OCI-LY3 (cell line): ENCODE measurements around the gene NR4A1.

Experiments
- H2AFZ ChIP-seq: fragments of 200-600, 300-600 bp; shearing (Covaris generic); 2 replicates; pipeline ENCODE4 v1.6.0; 2014; ENCODE audit warnings: antibody characterized with exemption, low read depth, low read length
- H3K27ac ChIP-seq: fragments of 200-600, 300-600 bp; sonication (generic); 2 replicates; pipeline ENCODE4 v1.5.1; 2014; ENCODE audit warnings: mild to moderate bottlenecking, low read length, moderate library complexity, mixed read lengths
- H3K27me3 ChIP-seq: fragments of 200-600, 300-600 bp; sonication (generic); 2 replicates; pipeline ENCODE4 v1.6.1; 2014; ENCODE audit warnings: low read depth, low read length, mixed read lengths
- H3K36me3 ChIP-seq: fragments of 200-600, 300-600 bp; sonication (generic); replicated peaks from 2 replicates; pipeline ENCODE3; 2014; ENCODE audit warnings: low read depth, low read length, mixed read lengths
- H3K4me1 ChIP-seq: fragments of 300-600, 200-600 bp; sonication (generic); 2 replicates; pipeline ENCODE4 v1.6.1; 2014; ENCODE audit warnings: low read length, mixed read lengths
- H3K4me2 ChIP-seq: fragments of 200-600, 300-600 bp; sonication (generic); 2 replicates; pipeline ENCODE4 v1.6.1; 2014; ENCODE audit warnings: low read length, mixed read lengths
- H3K4me3 ChIP-seq: fragments of 300-600, 200-600 bp; sonication (generic); 2 replicates; pipeline ENCODE4 v1.5.1; 2014; ENCODE audit warnings: antibody characterized with exemption, mild to moderate bottlenecking, low read length, moderate library complexity
- H3K79me2 ChIP-seq: fragments of 300-600, 200-600 bp; shearing (Covaris generic); 2 replicates; pipeline ENCODE4 v1.6.1; 2014; ENCODE audit warnings: mild to moderate bottlenecking, low read length, mixed read lengths
- H3K9ac ChIP-seq: fragments of 300-600, 200-600 bp; shearing (Covaris generic); 2 replicates; pipeline ENCODE4 v1.6.0; 2014; ENCODE audit warnings: mild to moderate bottlenecking, low read length, moderate library complexity
- H3K9me3 ChIP-seq: fragments of 200-600, 300-600 bp; shearing (Covaris generic); 2 replicates; pipeline ENCODE4 v1.6.1; 2014; ENCODE audit warnings: low read length, mixed read lengths; ENCODE audit not compliant: insufficient read depth
- H4K20me1 ChIP-seq: fragments of 200-600, 300-600 bp; sonication (generic); 2 replicates; pipeline ENCODE4 v1.6.1; 2016; ENCODE audit warnings: low read length, mixed read lengths; ENCODE audit not compliant: insufficient read depth
- CTCF ChIP-seq: fragments of 200-600, 300-600 bp; sonication (generic); IDR thresholded peaks from 2 replicates; pipeline ENCODE4 v1.5.1; 2014; ENCODE audit warnings: antibody characterized with exemption, low read length, low read depth
- EZH2phosphoT487 ChIP-seq: fragments of 200-600 bp; shearing (Covaris generic); IDR thresholded peaks from 2 replicates; pipeline ENCODE4 v1.6.1; 2018; ENCODE audit warnings: antibody characterized with exemption, mixed run types, low read depth

NR4A1 gene

GRCh38 chr12:52059582-52060497 is 8.6 kb downstream of the NR4A1 start:
- TF ChIP-seq EZH2phosphoT487 (no peak), CTCF (no peak)
- no peaks in the 10 kb centered on the region for H3K27me3 ChIP-seq
- H3K9ac ChIP-seq: no peak overlapping the region
- H3K4me3 ChIP-seq: no peak overlapping the region
- H3K4me1 ChIP-seq: no peaks in the 10 kb centered on the region
- H3K9me3 ChIP-seq: no peaks in the 10 kb centered on the region
- no peaks in the 10 kb centered on the region for H3K36me3 ChIP-seq
- no peaks in the 10 kb centered on the region for H4K20me1 ChIP-seq
- no peak overlapping the region for H3K4me2 ChIP-seq
- H3K79me2 ChIP-seq: no peaks in the 10 kb centered on the region
- H2AFZ ChIP-seq: no peak overlapping the region
- H3K27ac ChIP-seq: no peak overlapping the region

GRCh38 chr12:52060498-52061177 is 9.4 kb downstream of the NR4A1 start:
- Histone ChIP-seq H2AFZ (no peak overlapping the region), H3K27me3 (0 out of 2 replicates have a peak, but pooled peaks cover 3% of the 10 kb centered on the region), H3K27ac (no peak overlapping the region), H3K4me2 (no peak overlapping the region), H3K9me3 (no peaks in the 10 kb centered on the region), H3K9ac (no peak overlapping the region), H4K20me1 (no peaks in the 10 kb centered on the region), H3K4me1 (no peaks in the 10 kb centered on the region), H3K4me3 (no peak overlapping the region), H3K79me2 (no peaks in the 10 kb centered on the region), H3K36me3 (no peaks in the 10 kb centered on the region)
- no peak for TF ChIP-seq CTCF
- TF ChIP-seq EZH2phosphoT487: no peak

GRCh38 chr12:52061470-52062166 is 10.4 kb downstream of the NR4A1 start:
- no peaks in the 10 kb centered on the region for H3K4me1 ChIP-seq
- H3K36me3 ChIP-seq: no peaks in the 10 kb centered on the region
- H3K4me3 ChIP-seq: no peak overlapping the region
- no peaks in the 10 kb centered on the region for H3K9me3 ChIP-seq
- H3K4me2 ChIP-seq: no peak overlapping the region
- 0 out of 2 replicates have a peak, but pooled peaks cover 7% of the 10 kb centered on the region for H3K27me3 ChIP-seq
- TF ChIP-seq EZH2phosphoT487 (no peak), CTCF (no peak)
- no peak overlapping the region for H3K27ac ChIP-seq
- no peaks in the 10 kb centered on the region for H4K20me1 ChIP-seq
- no peak overlapping the region for H3K9ac ChIP-seq
- no peaks in the 10 kb centered on the region for H3K79me2 ChIP-seq
- H2AFZ ChIP-seq: no peak overlapping the region
